Brain microvascular endothelial cell (primary cell): Measurements from ENCODE around the gene LRRK1.

Experiments used
- DNase-seq: peaks from one replicate; pipeline ENCODE4 v3.0.0-alpha.2; 2020
- H3K27ac ChIP-seq: fragments of 250-450 bp; sonication (Bioruptor Pico); 2 replicates; pipeline ENCODE4 v1.5.1; 2020; ENCODE audit warnings: mild to moderate bottlenecking, moderate library complexity
- H3K27me3 ChIP-seq: fragments of 250-450 bp; sonication (Bioruptor Pico); replicated peaks from 2 replicates; pipeline ENCODE4 v1.5.1; 2020; ENCODE audit warnings: mild to moderate bottlenecking
- H3K36me3 ChIP-seq: fragments of 250-450 bp; sonication (Bioruptor Pico); replicated peaks from 2 replicates; pipeline ENCODE4 v1.5.1; 2020; ENCODE audit warnings: mild to moderate bottlenecking
- H3K4me3 ChIP-seq: 2 replicates; pipeline ENCODE4 v1.5.1; 2011; ENCODE audit warnings: low read depth, mild to moderate bottlenecking, control low read depth, low read length, moderate library complexity
- in situ Hi-C: cut with HindIII; loops from 2 replicates; pipeline ENCODE4 v1.10.0; 2017; ENCODE audit warnings: low sequenced_read_pairs, low pct_ligation_motif_present
- TF ChIP-seq, protein P1 (sequence below): IDR thresholded peaks from 2 replicates; pipeline ENCODE4 v1.5.1; 2011; ENCODE audit warnings: low read depth, mild to moderate bottlenecking, moderate library complexity, low read length, control low read depth, inconsistent platforms; ENCODE audit errors: missing control alignments

LRRK1 gene

DNA sequence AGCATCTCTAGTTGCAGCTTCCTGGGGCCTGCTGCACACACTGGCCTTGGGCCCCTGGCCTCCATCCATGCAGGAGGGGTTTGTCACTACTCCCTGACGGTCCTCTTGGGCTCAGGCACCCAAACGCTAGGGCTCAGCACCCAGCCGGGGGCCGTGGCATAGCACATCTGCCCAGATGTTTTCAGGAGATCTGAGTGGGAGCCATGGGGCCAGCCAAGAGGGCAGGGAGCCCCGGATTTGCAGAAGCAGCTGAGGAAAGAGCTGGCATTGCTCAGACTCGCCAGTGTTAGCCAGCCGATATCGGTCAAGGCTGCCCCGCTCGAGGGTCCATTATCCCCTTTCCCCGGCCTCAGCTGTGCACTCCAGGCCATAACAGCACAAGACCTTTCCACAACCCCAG lies 41.0 kb upstream of the LRRK1 start:
- no peak overlapping the region for H3K4me3 ChIP-seq
- H3K36me3 ChIP-seq, result no peaks in the 10 kb centered on the region
- in situ Hi-C loops, result no loop called here
- TF ChIP-seq, protein P1, sequence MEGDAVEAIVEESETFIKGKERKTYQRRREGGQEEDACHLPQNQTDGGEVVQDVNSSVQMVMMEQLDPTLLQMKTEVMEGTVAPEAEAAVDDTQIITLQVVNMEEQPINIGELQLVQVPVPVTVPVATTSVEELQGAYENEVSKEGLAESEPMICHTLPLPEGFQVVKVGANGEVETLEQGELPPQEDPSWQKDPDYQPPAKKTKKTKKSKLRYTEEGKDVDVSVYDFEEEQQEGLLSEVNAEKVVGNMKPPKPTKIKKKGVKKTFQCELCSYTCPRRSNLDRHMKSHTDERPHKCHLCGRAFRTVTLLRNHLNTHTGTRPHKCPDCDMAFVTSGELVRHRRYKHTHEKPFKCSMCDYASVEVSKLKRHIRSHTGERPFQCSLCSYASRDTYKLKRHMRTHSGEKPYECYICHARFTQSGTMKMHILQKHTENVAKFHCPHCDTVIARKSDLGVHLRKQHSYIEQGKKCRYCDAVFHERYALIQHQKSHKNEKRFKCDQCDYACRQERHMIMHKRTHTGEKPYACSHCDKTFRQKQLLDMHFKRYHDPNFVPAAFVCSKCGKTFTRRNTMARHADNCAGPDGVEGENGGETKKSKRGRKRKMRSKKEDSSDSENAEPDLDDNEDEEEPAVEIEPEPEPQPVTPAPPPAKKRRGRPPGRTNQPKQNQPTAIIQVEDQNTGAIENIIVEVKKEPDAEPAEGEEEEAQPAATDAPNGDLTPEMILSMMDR, result no peak
- H3K27me3 ChIP-seq, result peaks cover 25% of the 10 kb centered on the region
- no peak overlapping the region for H3K27ac ChIP-seq
- DNase-seq, result no peak

DNA sequence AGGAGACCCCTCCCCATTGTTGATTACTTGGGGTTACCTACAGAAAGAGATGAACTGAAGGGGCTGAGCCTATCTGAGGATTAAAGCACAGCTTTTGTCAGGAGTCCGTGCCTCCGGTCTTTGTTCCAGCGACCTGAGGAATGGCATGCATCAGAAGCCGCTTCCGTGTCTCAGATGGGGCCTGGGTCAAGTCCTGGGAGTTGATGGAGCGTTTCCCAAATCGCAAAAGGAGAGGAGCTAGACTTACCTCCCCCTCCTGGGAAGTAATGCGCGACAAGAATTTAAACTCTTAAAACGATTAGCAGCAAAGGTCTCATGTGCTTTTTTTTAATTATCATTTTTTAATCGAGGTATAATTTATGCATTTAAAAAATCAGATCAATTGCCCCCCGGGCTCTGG lies 40.5 kb upstream of the LRRK1 start:
- Histone ChIP-seq H3K27ac (no peak overlapping the region), H3K27me3 (peaks cover 25% of the 10 kb centered on the region), H3K36me3 (no peaks in the 10 kb centered on the region), H3K4me3 (peak overlapping the region; percentile 12)
- DNase-seq, result no peak
- TF ChIP-seq, protein P1, result no peak
- in situ Hi-C loops, result no loop called here

DNA sequence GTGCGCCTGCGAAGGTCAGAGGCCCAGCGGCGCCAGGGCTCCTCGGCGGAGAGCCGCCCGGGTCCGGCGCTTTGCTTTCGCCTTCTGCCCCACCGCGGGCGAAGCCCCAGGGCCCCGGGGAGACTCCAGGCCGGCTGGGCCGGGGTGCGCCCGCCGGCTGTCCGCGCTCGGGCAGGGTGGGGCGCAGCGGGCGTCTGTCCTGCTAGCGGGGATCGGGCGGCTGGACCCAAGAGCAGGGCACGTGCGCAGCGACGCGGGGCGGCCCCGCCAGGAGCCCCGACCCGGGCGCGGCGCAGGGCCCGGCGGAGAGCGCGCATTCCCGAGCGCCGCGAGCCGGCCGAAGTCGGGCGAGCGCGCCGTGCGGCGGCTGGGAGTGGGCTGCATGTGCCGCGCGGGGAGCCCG lies 40.1 kb upstream of the LRRK1 start:
- in situ Hi-C loops, result no loop called here
- H3K27me3 ChIP-seq, result peaks cover 25% of the 10 kb centered on the region
- no peak for DNase-seq
- H3K27ac ChIP-seq, result no peak overlapping the region
- TF ChIP-seq, protein P1, result no peak
- H3K36me3 ChIP-seq, result no peaks in the 10 kb centered on the region
- H3K4me3 ChIP-seq, result peak overlapping the region; percentile 26

DNA sequence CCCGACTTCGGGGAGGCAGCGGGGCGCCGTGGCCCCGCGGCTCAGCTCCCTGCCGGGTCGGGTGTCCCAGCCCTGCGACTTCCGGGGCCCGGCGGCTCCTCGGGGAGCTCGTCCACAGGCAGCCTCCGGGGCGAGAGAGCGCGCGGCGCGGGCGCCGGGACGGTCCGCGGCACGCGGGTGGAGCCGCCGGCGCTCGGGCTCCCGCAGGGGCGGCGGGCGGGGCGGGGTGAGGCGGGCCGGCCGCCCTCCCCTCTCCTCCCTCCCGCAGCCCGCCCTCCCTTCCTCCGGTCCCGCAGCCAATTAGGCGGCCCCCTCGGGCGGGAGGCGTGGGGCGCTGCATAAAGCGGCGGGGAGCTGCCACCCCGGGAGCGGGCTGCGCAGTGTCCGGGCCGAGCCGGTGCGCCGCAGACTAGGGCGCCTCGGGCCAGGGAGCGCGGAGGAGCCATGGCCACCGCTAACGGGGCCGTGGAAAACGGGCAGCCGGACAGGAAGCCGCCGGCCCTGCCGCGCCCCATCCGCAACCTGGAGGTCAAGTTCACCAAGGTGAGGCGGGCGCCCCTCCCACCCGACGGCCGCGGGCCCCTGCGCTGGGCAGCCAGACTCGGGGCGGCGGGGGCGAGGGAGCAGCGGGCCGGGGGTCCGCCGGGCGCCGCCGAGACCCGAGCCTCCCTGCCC lies 39.6 kb upstream of the LRRK1 start, which contains the start of gene ALDH1A3:
Gene ALDH1A3, plus strand, starts transcription at position 368 of the 675 bp plus-strand sequence. Its CDS starts 77 bp downstream, at position 445.
- H3K4me3 ChIP-seq, result peak within 1 kb of the TSS; percentile 44
- in situ Hi-C loops, result no loop called here
- no peak for DNase-seq
- TF ChIP-seq, protein P1, result no peak
- peaks cover 25% of the 10 kb centered on the region for H3K27me3 ChIP-seq
- H3K36me3 ChIP-seq, result no peaks in the 10 kb centered on the region
- H3K27ac ChIP-seq, result no peak within 1 kb of the TSS

DNA sequence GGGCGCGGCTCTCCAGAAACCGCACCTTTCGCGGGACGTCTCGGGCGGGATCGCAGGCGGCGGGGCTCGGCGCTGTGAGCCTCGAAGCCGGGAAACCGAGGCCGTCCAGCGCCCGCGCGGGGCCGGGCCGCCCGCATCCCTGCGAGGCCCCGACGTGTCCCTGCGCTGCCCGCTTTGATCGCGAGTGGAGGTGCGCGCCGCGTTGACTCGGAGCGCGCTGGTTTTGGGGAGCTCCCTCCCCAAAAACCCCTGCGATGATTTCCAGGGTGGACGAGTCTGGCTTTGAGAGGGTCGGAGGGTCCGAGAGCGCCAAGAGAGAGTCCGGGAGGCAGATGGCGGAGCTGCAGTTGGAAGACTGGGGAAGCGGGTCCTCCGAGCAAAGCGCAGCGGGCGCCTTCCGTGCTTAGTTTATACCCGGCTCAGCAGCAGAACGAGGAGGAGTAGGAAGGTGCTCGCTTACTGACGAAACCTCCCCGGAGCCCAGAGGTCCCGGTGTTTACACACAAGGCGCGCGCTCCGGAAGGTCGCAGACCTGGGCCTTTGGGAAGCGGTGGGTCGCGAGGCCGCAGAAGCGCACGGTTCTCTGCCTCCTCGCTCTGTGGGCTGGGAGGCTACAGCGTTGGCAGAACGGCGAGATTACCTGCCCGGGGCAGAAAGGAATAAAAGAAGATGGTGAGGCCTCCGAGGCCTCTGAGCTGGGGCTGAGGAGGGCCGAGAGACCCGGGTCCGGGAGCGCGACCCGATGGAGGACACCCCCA lies 38.8 kb upstream of the LRRK1 start:
- TF ChIP-seq, protein P1, result no peak
- peaks cover 25% of the 10 kb centered on the region for H3K27me3 ChIP-seq
- no peak overlapping the region for H3K27ac ChIP-seq
- in situ Hi-C loops, result no loop called here
- no peaks in the 10 kb centered on the region for H3K36me3 ChIP-seq
- peak overlapping the region; percentile 44 for H3K4me3 ChIP-seq
- DNase-seq, result no peak
